H1 (cell line): ENCODE results near the gene SCAPER. TPM values are rescaled to one million over a fixed set of nuclear protein-coding genes. Genes with fewer than 3 reads are reported as not detected.

ENCODE experiments used
- POLR2A ChIP-seq, 2 experiments: IDR thresholded peaks; 1 replicate in 1 of 2; 2 replicates in 1 of 2; pipeline ENCODE4 v1.6.1; 2011; ENCODE audit warnings: low read depth in 2 of 2, low read length in 2 of 2, mild to moderate bottlenecking in 2 of 2; ENCODE audit errors: control extremely low read depth in 1 of 2
- RBBP5 ChIP-seq: IDR thresholded peaks from 2 replicates; pipeline ENCODE4 v1.7.1; 2012; ENCODE audit warnings: low read depth, mild to moderate bottlenecking, inconsistent platforms, low read length, moderate library complexity, borderline replicate concordance
- polyA plus RNA-seq, 7 experiments: library from polyadenylated mRNA; depleted of rRNA in 3 of 7; stranded (reverse) in 5 of 7; unstranded in 2 of 7; fragments of >200 nt in 5 of 7; fragments of 200-250 nt in 2 of 7; gene quantifications; 1 replicate in 5 of 7; 2 replicates in 1 of 7; 4 replicates in 1 of 7; pipeline versions ENCODE4 v1.2.1 to v1.2.3, GENCODE V29; 2011 to 2013; ENCODE audit warnings: missing spikeins in 2 of 7, mixed read lengths in 2 of 7
- total RNA-seq: library from RNA; stranded (reverse); fragmentation: NEBNext Ultra II Directional; extraction: Animal tissue kit (Norgen Biotek cat#: 25700); gene quantifications from 2 replicates; pipeline ENCODE4 v1.2.1, GENCODE V29; 2021

Gene SCAPER
- total and polyA plus RNA-seq, 2 of the 8 experiments (the other 6 are each of a cell fraction or from before 2014, with no cell fraction given), result 1.6 to 6.8 TPM

GRCh38 chr15:76468722-76469121 is 436.4 kb downstream of the SCAPER start (continued):
- no peak for TF ChIP-seq RBBP5
- TF ChIP-seq POLR2A (IDR thresholded peaks at IDR 0.05; ENCODE audit: control extremely low read depth in 1 of 2, low read depth in 2 of 2, low read length in 2 of 2), result no peak
